CD14-positive monocyte (primary cell): ENCODE data around the gene CDH18. TPM values are rescaled to one million over a fixed set of nuclear protein-coding genes. Genes with fewer than 3 reads are reported as not detected.

ENCODE experiments used
- DNase-seq, 3 donors: peaks; one replicate each; pipeline ENCODE4 v3.0.0-alpha.2; 2011 to 2022
- H2AFZ ChIP-seq: 2 replicates; pipeline ENCODE4 v1.6.0; 2012; ENCODE audit warnings: mild to moderate bottlenecking, low read depth, low read length, inconsistent platforms; ENCODE audit not compliant: insufficient read depth, poor library complexity, severe bottlenecking
- H3K27ac ChIP-seq, 2 donors: 1 replicate in 1 of 2; 2 replicates in 1 of 2; pipeline ENCODE4 v1.5.1; 2012 to 2013; ENCODE audit warnings: low read length in 2 of 2, control low read depth in 1 of 2, inconsistent platforms in 1 of 2, low read depth in 1 of 2, mild to moderate bottlenecking in 1 of 2
- H3K27me3 ChIP-seq, 2 donors: one replicate each; pipeline versions ENCODE4 v1.6.0 to v1.6.1; 2011 to 2013; ENCODE audit warnings: low read length in 2 of 2; ENCODE audit not compliant: control insufficient read depth in 2 of 2, insufficient read depth in 2 of 2
- H3K36me3 ChIP-seq, 2 donors: replicated peaks in 1 of 2; 1 replicate in 1 of 2; 2 replicates in 1 of 2; pipeline versions ENCODE4 v1.5.1 to v1.6.1; 2012 to 2013; ENCODE audit warnings: low read length in 2 of 2, control low read depth in 1 of 2, inconsistent platforms in 1 of 2, mild to moderate bottlenecking in 1 of 2; ENCODE audit not compliant: insufficient read depth in 2 of 2, control insufficient read depth in 1 of 2
- H3K4me1 ChIP-seq, 2 donors: 1 replicate in 1 of 2; 2 replicates in 1 of 2; pipeline versions ENCODE4 v1.5.1 to v1.6.1; 2012 to 2013; ENCODE audit warnings: low read length in 2 of 2, control low read depth in 1 of 2, inconsistent platforms in 1 of 2, mild to moderate bottlenecking in 1 of 2, moderate library complexity in 1 of 2; ENCODE audit not compliant: insufficient read depth in 2 of 2, control insufficient read depth in 1 of 2
- H3K4me2 ChIP-seq: replicated peaks from 2 replicates; pipeline ENCODE3; 2012; ENCODE audit warnings: low read length, moderate library complexity, mild to moderate bottlenecking; ENCODE audit not compliant: poor library complexity, severe bottlenecking; ENCODE audit errors: extremely low read depth
- H3K4me3 ChIP-seq, 3 experiments: fragments of 200-600 bp in 1 of 3; sonication (generic) in 1 of 3; replicated peaks in 1 of 3; 1 replicate in 2 of 3; 2 replicates in 1 of 3; pipeline ENCODE4 v1.5.1; 2011 to 2013; ENCODE audit warnings: low read length in 3 of 3, mild to moderate bottlenecking in 3 of 3, control low read depth in 2 of 3, low read depth in 2 of 3, inconsistent platforms in 1 of 3, moderate library complexity in 1 of 3
- H3K79me2 ChIP-seq: 2 replicates; pipeline ENCODE4 v1.6.0; 2012; ENCODE audit warnings: mild to moderate bottlenecking, control low read depth, inconsistent platforms, low read length, moderate library complexity; ENCODE audit not compliant: insufficient read depth
- H3K9ac ChIP-seq: 2 replicates; pipeline ENCODE4 v1.6.0; 2017; ENCODE audit warnings: low read length, mild to moderate bottlenecking; ENCODE audit not compliant: insufficient read depth, poor library complexity, severe bottlenecking
- H3K9me3 ChIP-seq, 2 donors: replicated peaks in 1 of 2; 1 replicate in 1 of 2; 2 replicates in 1 of 2; pipeline versions ENCODE4 v1.5.1 to v1.6.1; 2012 to 2013; ENCODE audit warnings: low read length in 2 of 2, control low read depth in 1 of 2; ENCODE audit not compliant: control insufficient read depth in 1 of 2, insufficient read depth in 1 of 2
- H4K20me1 ChIP-seq: 2 replicates; pipeline ENCODE4 v1.6.0; 2012; ENCODE audit warnings: mild to moderate bottlenecking, low read length, control low read depth, moderate library complexity; ENCODE audit not compliant: insufficient read depth
- H3K27ac Mint-ChIP-seq, 7 donors: one replicate each; pipeline ENCODE4 v1.8.0; 2020; ENCODE audit warnings: mild to moderate bottlenecking in 7 of 7, mixed read lengths in 7 of 7, moderate library complexity in 6 of 7, inconsistent platforms in 2 of 7
- H3K27me3 Mint-ChIP-seq, 3 donors: one replicate each; pipeline ENCODE4 v1.8.0; 2021 to 2022; ENCODE audit warnings: low read depth in 3 of 3, mild to moderate bottlenecking in 3 of 3, mixed read lengths in 3 of 3, moderate library complexity in 3 of 3, inconsistent platforms in 1 of 3
- H3K36me3 Mint-ChIP-seq, 2 donors: one replicate each; pipeline ENCODE4 v1.8.0; 2020; ENCODE audit warnings: mixed read lengths in 2 of 2, inconsistent platforms in 1 of 2, mild to moderate bottlenecking in 1 of 2
- H3K4me1 Mint-ChIP-seq: one replicate; pipeline ENCODE4 v1.8.0; 2020; ENCODE audit warnings: mild to moderate bottlenecking, mixed read lengths
- H3K4me3 Mint-ChIP-seq, 2 donors: one replicate each; pipeline ENCODE4 v1.8.0; 2020; ENCODE audit warnings: mild to moderate bottlenecking in 2 of 2, mixed read lengths in 2 of 2, moderate library complexity in 1 of 2
- H3K9me3 Mint-ChIP-seq, 7 donors: one replicate each; pipeline ENCODE4 v1.8.0; 2020 to 2022; ENCODE audit warnings: mixed read lengths in 7 of 7, mild to moderate bottlenecking in 6 of 7, moderate library complexity in 6 of 7, inconsistent platforms in 2 of 7
- WGBS: methylation state at CpG from one replicate; pipeline ENCODE4 v1.1.5; 2013; ENCODE audit warnings: missing lambda C conversion rate; ENCODE audit not compliant: insufficient coverage; 5-methylcytosine and 5-hydroxymethylcytosine counted together
- intact Hi-C, 2 donors: fragments of 100-400 bp; cut with micrococcal nuclease; formaldehyde crosslinking; loops; one replicate each; pipeline versions ENCODE4 v1.15.0 to v1.15.1; 2023
- polyA plus RNA-seq, 3 donors: library from polyadenylated mRNA; depleted of rRNA in 1 of 3; unstranded in 2 of 3; stranded (reverse) in 1 of 3; fragments of 300-500 nt in 2 of 3; fragments of >200 nt in 1 of 3; fragmentation: Illumina TruSeq in 2 of 3; gene quantifications; 1 replicate in 2 of 3; 2 replicates in 1 of 3; pipeline ENCODE4 v1.2.3, GENCODE V29; 2012 to 2021
- TF ChIP-seq, protein P1 (sequence below): fragments of 200-600 bp; IDR thresholded peaks from one replicate; pipeline ENCODE4 v1.8.0; 2022; ENCODE audit warnings: antibody characterized with exemption, mild to moderate bottlenecking

The CDH18 gene
- polyA plus RNA-seq, 3 donors, result not detected

DNA sequence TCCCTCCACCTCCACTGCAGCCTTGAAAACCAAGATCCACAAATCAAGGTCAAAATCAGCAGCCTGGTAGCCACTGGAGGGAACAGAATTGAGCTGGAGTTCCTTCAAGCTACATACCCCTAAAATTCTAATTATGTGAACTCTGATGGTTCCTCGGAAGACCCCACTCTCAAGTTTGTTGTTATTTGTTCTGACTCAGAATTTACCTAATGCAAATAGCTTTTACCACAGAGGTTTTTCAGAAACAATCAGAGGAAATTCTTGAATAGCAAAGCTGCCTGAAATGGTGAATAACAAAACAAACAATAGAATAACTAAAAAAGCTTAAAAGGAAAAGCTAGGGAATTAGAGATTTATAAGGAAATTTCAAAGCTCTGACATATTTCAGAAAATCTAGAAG is 220.0 kb downstream of the CDH18 start:
- H3K4me3 Mint-ChIP-seq, result no peak overlapping the region
- no peaks in the 10 kb centered on the region for H4K20me1 ChIP-seq
- H3K27me3 Mint-ChIP-seq, result no peaks in the 10 kb centered on the region
- H3K27me3 ChIP-seq, result no peaks in the 10 kb centered on the region
- H2AFZ ChIP-seq, result no peak overlapping the region
- no peaks in the 10 kb centered on the region for H3K79me2 ChIP-seq
- no peak overlapping the region for H3K27ac Mint-ChIP-seq
- no peak overlapping the region for H3K4me2 ChIP-seq
- no CpG with 5 or more reads among the region's 1 CpG for whole genome bisulfite sequencing
- H3K4me1 ChIP-seq, result no peaks in the 10 kb centered on the region
- peaks cover 0 to 14% (median under 1%) of the 10 kb centered on the region in 7 donors for H3K9me3 Mint-ChIP-seq
- no peaks in the 10 kb centered on the region for H3K36me3 Mint-ChIP-seq
- no peaks in the 10 kb centered on the region for H3K9me3 ChIP-seq
- H3K4me1 Mint-ChIP-seq, result no peaks in the 10 kb centered on the region
- no peak overlapping the region for H3K27ac ChIP-seq
- H3K9ac ChIP-seq, result no peak overlapping the region
- H3K4me3 ChIP-seq, result no peak overlapping the region
- no peaks in the 10 kb centered on the region for H3K36me3 ChIP-seq
- intact Hi-C loops, result no loop called here
- DNase-seq, result no peak
- TF ChIP-seq, protein P1, sequence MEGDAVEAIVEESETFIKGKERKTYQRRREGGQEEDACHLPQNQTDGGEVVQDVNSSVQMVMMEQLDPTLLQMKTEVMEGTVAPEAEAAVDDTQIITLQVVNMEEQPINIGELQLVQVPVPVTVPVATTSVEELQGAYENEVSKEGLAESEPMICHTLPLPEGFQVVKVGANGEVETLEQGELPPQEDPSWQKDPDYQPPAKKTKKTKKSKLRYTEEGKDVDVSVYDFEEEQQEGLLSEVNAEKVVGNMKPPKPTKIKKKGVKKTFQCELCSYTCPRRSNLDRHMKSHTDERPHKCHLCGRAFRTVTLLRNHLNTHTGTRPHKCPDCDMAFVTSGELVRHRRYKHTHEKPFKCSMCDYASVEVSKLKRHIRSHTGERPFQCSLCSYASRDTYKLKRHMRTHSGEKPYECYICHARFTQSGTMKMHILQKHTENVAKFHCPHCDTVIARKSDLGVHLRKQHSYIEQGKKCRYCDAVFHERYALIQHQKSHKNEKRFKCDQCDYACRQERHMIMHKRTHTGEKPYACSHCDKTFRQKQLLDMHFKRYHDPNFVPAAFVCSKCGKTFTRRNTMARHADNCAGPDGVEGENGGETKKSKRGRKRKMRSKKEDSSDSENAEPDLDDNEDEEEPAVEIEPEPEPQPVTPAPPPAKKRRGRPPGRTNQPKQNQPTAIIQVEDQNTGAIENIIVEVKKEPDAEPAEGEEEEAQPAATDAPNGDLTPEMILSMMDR, result no peak

DNA sequence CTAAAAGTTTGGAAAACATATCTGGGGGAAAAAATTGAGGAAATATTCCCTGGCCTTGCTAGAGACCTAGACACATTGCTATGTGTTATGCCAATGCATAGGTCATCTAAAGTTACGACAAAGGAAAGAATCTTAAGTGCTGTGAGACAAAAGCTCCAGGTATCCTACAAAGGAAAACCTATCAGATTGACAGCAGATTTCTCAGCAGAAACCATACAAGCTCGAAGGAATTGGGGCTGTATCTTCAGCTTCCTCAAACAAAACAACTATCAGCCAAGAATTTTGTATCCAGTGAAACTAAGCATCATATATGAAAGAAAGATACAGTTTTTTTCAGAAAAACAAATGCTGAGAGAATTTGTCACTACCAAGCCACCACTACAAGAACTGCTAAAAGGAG is 234.4 kb downstream of the CDH18 start:
- H3K27ac ChIP-seq, result no peak overlapping the region
- no peaks in the 10 kb centered on the region for H4K20me1 ChIP-seq
- H3K4me1 ChIP-seq, result no peaks in the 10 kb centered on the region
- no peaks in the 10 kb centered on the region for H3K36me3 ChIP-seq
- H3K79me2 ChIP-seq, result no peaks in the 10 kb centered on the region
- Mint-ChIP-seq H3K9me3 (peaks cover 2 to 24% (median 5%) of the 10 kb centered on the region in 7 donors), H3K4me1 (no peaks in the 10 kb centered on the region), H3K27ac (no peak overlapping the region), H3K36me3 (no peaks in the 10 kb centered on the region), H3K27me3 (no peaks in the 10 kb centered on the region), H3K4me3 (no peak overlapping the region)
- no peak for DNase-seq
- peaks cover 25 to 29% of the 10 kb centered on the region in 2 donors for H3K9me3 ChIP-seq
- H3K4me3 ChIP-seq, result no peak overlapping the region
- 83% methylated on average over 2 of the region's 2 CpGs for WGBS
- no peak overlapping the region for H3K4me2 ChIP-seq
- TF ChIP-seq, protein P1, result no peak
- no peak overlapping the region for H3K9ac ChIP-seq
- no peak overlapping the region for H2AFZ ChIP-seq
- intact Hi-C loops, result no loop called here
- H3K27me3 ChIP-seq, result no peaks in the 10 kb centered on the region
